Measurements from ENCODE around the gene ZCCHC14.

GRCh38 chr16:87441886-87442580 is 50.8 kb downstream of the ZCCHC14 start:
- TF ChIP-seq CTCF (IDR thresholded peaks at IDR 0.05): no peak
- no peak for TF ChIP-seq POLR2A (IDR thresholded peaks at IDR 0.05)
